Natural killer cell (primary cell): Measurements from ENCODE around the gene NLK. TPM values are rescaled to one million over a fixed set of nuclear protein-coding genes. Genes with fewer than 3 reads are reported as not detected.

ENCODE experiments used
- ATAC-seq, 3 donors: fragments of 150-1000 bp in 2 of 3; fragments of 200-7000 bp in 1 of 3; cut with Tn5 transposase; 1 replicate in 1 of 3; 2 replicates in 2 of 3; pipeline ENCODE4 v1.10.0; 2021; ENCODE audit warnings: mild to moderate bottlenecking in 2 of 3, moderate library complexity in 2 of 3
- DNase-seq, 2 donors: peaks; one replicate each; pipeline versions ENCODE4 v3.0.0 to v3.0.0-alpha.2; 2013 to 2021; ENCODE audit warnings: mixed read lengths in 1 of 2
- H3K27ac ChIP-seq: one replicate; pipeline ENCODE4 v1.5.1; 2013; ENCODE audit warnings: mild to moderate bottlenecking, low read length
- H3K27me3 ChIP-seq: one replicate; pipeline ENCODE4 v1.6.1; 2013; ENCODE audit warnings: low read length; ENCODE audit not compliant: control insufficient read depth, insufficient read depth
- H3K36me3 ChIP-seq: one replicate; pipeline ENCODE4 v1.6.1; 2013; ENCODE audit warnings: low read length; ENCODE audit not compliant: control insufficient read depth, insufficient read depth
- H3K4me1 ChIP-seq: one replicate; pipeline ENCODE4 v1.6.1; 2013; ENCODE audit warnings: low read length; ENCODE audit not compliant: control insufficient read depth, insufficient read depth
- H3K4me3 ChIP-seq: one replicate; pipeline ENCODE4 v1.5.1; 2013; ENCODE audit warnings: low read length
- H3K9me3 ChIP-seq: one replicate; pipeline ENCODE4 v1.6.1; 2013; ENCODE audit warnings: low read length; ENCODE audit not compliant: control insufficient read depth, insufficient read depth
- H3K27ac Mint-ChIP-seq, 2 donors: one replicate each; pipeline ENCODE4 v1.8.0; 2022; ENCODE audit warnings: mild to moderate bottlenecking in 2 of 2, mixed read lengths in 2 of 2, moderate library complexity in 1 of 2
- H3K27me3 Mint-ChIP-seq, 2 donors: one replicate each; pipeline ENCODE4 v1.8.0; 2022; ENCODE audit warnings: low read depth in 2 of 2, mixed read lengths in 2 of 2
- H3K36me3 Mint-ChIP-seq: one replicate; pipeline ENCODE4 v1.8.0; 2022; ENCODE audit warnings: mixed read lengths
- H3K4me1 Mint-ChIP-seq, 2 donors: one replicate each; pipeline ENCODE4 v1.8.0; 2022; ENCODE audit warnings: mixed read lengths in 2 of 2
- H3K4me3 Mint-ChIP-seq: one replicate; pipeline ENCODE4 v1.8.0; 2022; ENCODE audit warnings: mild to moderate bottlenecking, moderate library complexity, mixed read lengths
- H3K9me3 Mint-ChIP-seq, 2 donors: one replicate each; pipeline ENCODE4 v1.8.0; 2022; ENCODE audit warnings: mixed read lengths in 2 of 2
- CTCF ChIP-seq: fragments of 200-600 bp; IDR thresholded peaks from one replicate; pipeline ENCODE4 v1.8.0; 2022; ENCODE audit warnings: antibody characterized with exemption
- WGBS: methylation state at CpG from one replicate; pipeline ENCODE4 v1.1.7; 2013; ENCODE audit warnings: missing lambda C conversion rate; ENCODE audit not compliant: insufficient coverage; 5-methylcytosine and 5-hydroxymethylcytosine counted together
- intact Hi-C: fragments of 100-400 bp; cut with micrococcal nuclease; formaldehyde crosslinking; loops from one replicate; pipeline ENCODE4 v1.14.2; 2022
- total RNA-seq, 4 donors: library from RNA; stranded (reverse); fragments of 120-200 nt in 1 of 4; gene quantifications; one replicate each; pipeline versions ENCODE4 v1.2.3 to v1.2.4, GENCODE V29; 2013 to 2022

NLK gene
- total RNA-seq, 3 donors from 2014 or later (not counting 1 experiment from before 2014, with no cell fraction given): 18.3 to 35.6 (median 20.8) TPM

DNA sequence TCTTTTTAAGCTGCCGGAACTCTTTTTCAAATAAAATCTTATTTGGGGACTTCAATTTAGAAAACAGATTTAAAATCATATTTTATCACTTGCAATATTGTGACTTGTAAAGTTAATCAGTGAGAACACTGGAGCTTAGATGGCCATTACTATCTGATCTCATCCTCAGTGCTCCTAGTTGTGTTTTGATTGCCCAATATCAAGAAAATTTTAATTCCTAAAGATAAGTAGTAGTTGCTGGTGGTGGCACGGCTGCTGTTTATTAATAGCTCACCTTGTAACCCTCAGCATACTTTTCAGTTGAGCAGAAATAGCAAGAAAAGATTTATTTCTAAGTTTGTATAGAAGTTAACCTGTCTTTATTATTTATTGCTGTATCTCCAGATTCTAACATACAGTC lies 124.0 kb downstream of the NLK start:
- Mint-ChIP-seq H3K27ac (no peak overlapping the region), H3K9me3 (no peaks in the 10 kb centered on the region), H3K4me1 (peaks cover 4 to 5% of the 10 kb centered on the region in 2 donors), H3K27me3 (no peaks in the 10 kb centered on the region), H3K4me3 (no peak overlapping the region), H3K36me3 (peaks cover 9% of the 10 kb centered on the region)
- no peaks in the 10 kb centered on the region for H3K4me1 ChIP-seq
- no peak overlapping the region for H3K27ac ChIP-seq
- intact Hi-C loops: no loop called here
- no peaks in the 10 kb centered on the region for H3K27me3 ChIP-seq
- no peak for DNase-seq
- no peak overlapping the region for H3K4me3 ChIP-seq
- peaks cover 13% of the 10 kb centered on the region for H3K36me3 ChIP-seq
- WGBS: no CpG with 5 or more reads among the region's 2 CpGs
- TF ChIP-seq CTCF: no peak
- H3K9me3 ChIP-seq: no peaks in the 10 kb centered on the region
- no peak for ATAC-seq

GRCh38 chr17:28169621-28170349 lies 127.3 kb downstream of the NLK start:
- no peak for TF ChIP-seq CTCF
- no peak for ATAC-seq
- Histone ChIP-seq H3K36me3 (peaks cover 15% of the 10 kb centered on the region), H3K4me3 (no peak overlapping the region), H3K27me3 (no peaks in the 10 kb centered on the region), H3K4me1 (no peaks in the 10 kb centered on the region), H3K9me3 (no peaks in the 10 kb centered on the region), H3K27ac (no peak overlapping the region)
- intact Hi-C loops: no loop called here
- Mint-ChIP-seq H3K4me1 (peaks cover 25 to 26% of the 10 kb centered on the region in 2 donors), H3K4me3 (no peak overlapping the region), H3K36me3 (peaks cover 9% of the 10 kb centered on the region), H3K27me3 (no peaks in the 10 kb centered on the region), H3K9me3 (no peaks in the 10 kb centered on the region), H3K27ac (no peak overlapping the region)
- 90% methylated on average over 3 of the region's 3 CpGs for WGBS
- DNase-seq: no peak

DNA sequence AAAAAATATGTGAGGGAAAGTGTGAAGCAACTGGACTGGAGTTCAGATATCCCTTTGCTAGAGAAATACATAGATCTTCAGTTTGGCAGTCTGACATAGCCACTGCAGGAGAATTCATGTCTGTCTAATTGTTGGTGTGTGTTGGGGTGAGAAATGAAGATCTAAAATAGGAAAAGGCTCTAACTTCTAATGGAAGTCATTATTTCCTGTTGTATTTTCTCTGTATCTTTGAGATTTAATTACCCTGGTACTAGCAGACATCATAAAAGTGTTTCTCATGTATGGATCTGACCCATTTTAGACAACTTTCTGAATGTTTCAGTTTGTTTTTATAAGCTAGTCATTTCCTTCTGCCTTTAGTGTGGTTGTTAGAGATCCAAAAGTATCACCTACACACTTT lies 128.3 kb downstream of the NLK start:
- H3K27ac Mint-ChIP-seq: no peak overlapping the region
- TF ChIP-seq CTCF: no peak
- Histone ChIP-seq H3K9me3 (no peaks in the 10 kb centered on the region), H3K27ac (no peak overlapping the region), H3K4me3 (no peak overlapping the region), H3K36me3 (peaks cover 15% of the 10 kb centered on the region), H3K4me1 (no peaks in the 10 kb centered on the region), H3K27me3 (no peaks in the 10 kb centered on the region)
- no peaks in the 10 kb centered on the region for H3K27me3 Mint-ChIP-seq
- ATAC-seq (no peak), DNase-seq (no peak)
- H3K4me1 Mint-ChIP-seq: peaks cover 28 to 29% of the 10 kb centered on the region in 2 donors
- no peak overlapping the region for H3K4me3 Mint-ChIP-seq
- peaks cover 9% of the 10 kb centered on the region for H3K36me3 Mint-ChIP-seq
- intact Hi-C loops: no loop called here
- no peaks in the 10 kb centered on the region for H3K9me3 Mint-ChIP-seq

GRCh38 chr17:28173031-28173561 lies 130.6 kb downstream of the NLK start:
- Histone ChIP-seq H3K27ac (no peak overlapping the region), H3K36me3 (peaks cover 17% of the 10 kb centered on the region), H3K27me3 (no peaks in the 10 kb centered on the region), H3K4me1 (no peaks in the 10 kb centered on the region), H3K4me3 (no peak overlapping the region), H3K9me3 (no peaks in the 10 kb centered on the region)
- peaks cover 9% of the 10 kb centered on the region for H3K36me3 Mint-ChIP-seq
- peak overlapping the region; percentile 45 to 55 for H3K27ac Mint-ChIP-seq
- H3K9me3 Mint-ChIP-seq: no peaks in the 10 kb centered on the region
- DNase-seq (no peak), ATAC-seq (peak in 1 of 3 donors; percentile 64)
- WGBS: 29% methylated on average over 2 of the region's 3 CpGs
- H3K4me3 Mint-ChIP-seq: no peak overlapping the region
- peaks cover 28 to 29% of the 10 kb centered on the region in 2 donors for H3K4me1 Mint-ChIP-seq
- TF ChIP-seq CTCF: no peak
- no peaks in the 10 kb centered on the region for H3K27me3 Mint-ChIP-seq
- intact Hi-C loops: no loop called here
